ENCODE measurements around the gene CDH20. TPM values are rescaled to one million over a fixed set of nuclear protein-coding genes. Genes with fewer than 3 reads are reported as not detected.
A peak's percentile ranks its signal among the peaks of the same experiment; 100 is the strongest.

CDH20 gene
- total RNA-seq, 2 experiments from 2014 or later, result not detected

DNA sequence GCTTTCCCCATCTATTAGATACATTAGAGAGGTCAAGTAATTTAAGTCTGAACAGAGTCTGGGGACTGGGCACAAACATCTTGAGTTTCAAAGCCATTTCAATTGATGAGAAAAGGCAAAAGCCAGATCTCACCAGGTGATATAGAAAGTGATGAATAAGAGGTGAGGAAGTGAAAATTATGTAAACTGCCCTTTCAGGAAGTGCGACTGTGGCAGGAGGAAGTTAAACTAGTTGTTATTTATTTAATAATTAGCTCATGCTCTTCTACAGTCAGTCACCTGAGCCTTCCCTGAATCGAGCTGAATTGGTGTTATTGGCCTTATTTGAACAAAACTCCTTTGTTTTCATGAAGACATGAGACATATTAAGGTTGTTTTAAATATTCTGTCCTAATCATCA, 115.1 kb downstream of the CDH20 start:
- POLR2A ChIA-PET, result no interaction called here
- DNase-seq (ENCODE audit: low spot score), result peak; percentile 1

DNA sequence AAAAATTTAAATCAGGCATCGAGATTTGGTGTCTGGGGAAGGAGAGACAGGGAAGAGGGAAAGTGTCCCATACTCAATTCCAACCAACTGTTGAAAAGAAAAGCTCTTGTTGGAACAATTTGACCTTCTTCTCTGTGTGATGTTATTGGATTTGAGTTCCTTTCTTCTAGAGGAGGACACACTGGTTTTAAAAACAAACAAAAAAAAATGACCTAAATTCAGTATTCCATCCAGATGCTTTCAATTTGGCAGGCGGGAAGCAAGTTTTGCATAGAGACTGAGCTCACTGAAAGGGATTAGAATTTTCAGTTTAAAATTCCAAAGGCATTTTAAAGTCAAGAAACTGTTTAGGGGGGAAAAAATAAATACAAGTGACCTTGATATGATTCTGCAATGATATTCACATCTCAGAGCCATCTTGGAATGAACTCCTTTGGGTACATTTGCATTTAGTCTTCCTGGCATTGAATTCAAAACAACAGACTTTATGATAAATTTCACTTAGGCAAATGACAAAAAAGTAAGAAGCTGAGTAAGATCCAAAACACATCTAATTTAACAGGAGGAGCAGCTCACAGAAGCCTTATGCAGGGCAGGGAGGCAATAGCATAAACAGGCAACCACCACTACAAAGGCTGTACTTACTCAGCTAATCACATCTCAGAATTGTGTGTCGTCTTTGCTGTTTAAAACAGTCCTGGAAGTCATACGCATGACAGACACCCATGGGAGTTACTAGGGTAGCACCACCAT, 126.8 kb downstream of the CDH20 start:
- Histone ChIP-seq H3K4me2 (ENCODE audit: low read length) (no peak overlapping the region), H3K4me1 (ENCODE audit: insufficient read depth, low read length, poor library complexity, severe bottlenecking) (no peaks in the 10 kb centered on the region), H4K20me1 (ENCODE audit: insufficient read depth, low read length) (no peaks in the 10 kb centered on the region), H2AFZ (ENCODE audit: low read length) (no peak overlapping the region), H3K27ac (ENCODE audit: low read depth, low read length, poor library complexity, severe bottlenecking) (no peak overlapping the region), H3K36me3 (ENCODE audit: insufficient read depth, low read length) (no peaks in the 10 kb centered on the region), H3K9me2 (ENCODE audit: insufficient read depth, low read length) (no peaks in the 10 kb centered on the region), H3K4me3 (ENCODE audit: low read depth, low read length, poor library complexity, severe bottlenecking) (no peak overlapping the region), H3K9me3 (ENCODE audit: low read length) (no peaks in the 10 kb centered on the region), H3K79me2 (ENCODE audit: insufficient read depth, low read depth, low read length) (no peaks in the 10 kb centered on the region)
- BruUV-seq (replicated peaks), result no TSS peak
- intact Hi-C loops (cut with micrococcal nuclease; ENCODE audit: unreplicated experiment), result no loop called here
- no peak for DNase-seq (ENCODE audit: low spot score)
- CTCF ChIA-PET (ENCODE audit: unreplicated experiment), result no interaction called here
- TF ChIP-seq EZH2phosphoT487 (IDR thresholded peaks at IDR 0.05; ENCODE audit: borderline replicate concordance, low read depth, low read length), result no peak
- TF ChIP-seq, protein P1, sequence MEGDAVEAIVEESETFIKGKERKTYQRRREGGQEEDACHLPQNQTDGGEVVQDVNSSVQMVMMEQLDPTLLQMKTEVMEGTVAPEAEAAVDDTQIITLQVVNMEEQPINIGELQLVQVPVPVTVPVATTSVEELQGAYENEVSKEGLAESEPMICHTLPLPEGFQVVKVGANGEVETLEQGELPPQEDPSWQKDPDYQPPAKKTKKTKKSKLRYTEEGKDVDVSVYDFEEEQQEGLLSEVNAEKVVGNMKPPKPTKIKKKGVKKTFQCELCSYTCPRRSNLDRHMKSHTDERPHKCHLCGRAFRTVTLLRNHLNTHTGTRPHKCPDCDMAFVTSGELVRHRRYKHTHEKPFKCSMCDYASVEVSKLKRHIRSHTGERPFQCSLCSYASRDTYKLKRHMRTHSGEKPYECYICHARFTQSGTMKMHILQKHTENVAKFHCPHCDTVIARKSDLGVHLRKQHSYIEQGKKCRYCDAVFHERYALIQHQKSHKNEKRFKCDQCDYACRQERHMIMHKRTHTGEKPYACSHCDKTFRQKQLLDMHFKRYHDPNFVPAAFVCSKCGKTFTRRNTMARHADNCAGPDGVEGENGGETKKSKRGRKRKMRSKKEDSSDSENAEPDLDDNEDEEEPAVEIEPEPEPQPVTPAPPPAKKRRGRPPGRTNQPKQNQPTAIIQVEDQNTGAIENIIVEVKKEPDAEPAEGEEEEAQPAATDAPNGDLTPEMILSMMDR (conservative IDR thresholded peaks at IDR 0.05; ENCODE audit: low read length), result no peak
- POLR2A ChIA-PET, result no interaction called here

More for the DNA sequence above, 115.1 kb downstream of the CDH20 start:
- Histone ChIP-seq H4K20me1 (ENCODE audit: insufficient read depth, low read length) (no peaks in the 10 kb centered on the region), H3K9me2 (ENCODE audit: insufficient read depth, low read length) (no peaks in the 10 kb centered on the region), H3K9me3 (ENCODE audit: low read length) (no peaks in the 10 kb centered on the region), H3K4me3 (ENCODE audit: low read depth, low read length, poor library complexity, severe bottlenecking) (no peak overlapping the region), H3K36me3 (ENCODE audit: insufficient read depth, low read length) (no peaks in the 10 kb centered on the region), H3K27ac (ENCODE audit: low read depth, low read length, poor library complexity, severe bottlenecking) (no peak overlapping the region), H3K4me2 (ENCODE audit: low read length) (no peak overlapping the region), H3K4me1 (ENCODE audit: insufficient read depth, low read length, poor library complexity, severe bottlenecking) (no peaks in the 10 kb centered on the region), H3K79me2 (ENCODE audit: insufficient read depth, low read depth, low read length) (no peaks in the 10 kb centered on the region), H2AFZ (ENCODE audit: low read length) (no peak overlapping the region)
- CTCF ChIA-PET (ENCODE audit: unreplicated experiment), result no interaction called here
- BruUV-seq (replicated peaks), result no TSS peak
- intact Hi-C loops (cut with micrococcal nuclease; ENCODE audit: unreplicated experiment), result no loop called here
- TF ChIP-seq, protein P1 (conservative IDR thresholded peaks at IDR 0.05; ENCODE audit: low read length), result no peak
- no peak for TF ChIP-seq EZH2phosphoT487 (IDR thresholded peaks at IDR 0.05; ENCODE audit: borderline replicate concordance, low read depth, low read length)

DNA sequence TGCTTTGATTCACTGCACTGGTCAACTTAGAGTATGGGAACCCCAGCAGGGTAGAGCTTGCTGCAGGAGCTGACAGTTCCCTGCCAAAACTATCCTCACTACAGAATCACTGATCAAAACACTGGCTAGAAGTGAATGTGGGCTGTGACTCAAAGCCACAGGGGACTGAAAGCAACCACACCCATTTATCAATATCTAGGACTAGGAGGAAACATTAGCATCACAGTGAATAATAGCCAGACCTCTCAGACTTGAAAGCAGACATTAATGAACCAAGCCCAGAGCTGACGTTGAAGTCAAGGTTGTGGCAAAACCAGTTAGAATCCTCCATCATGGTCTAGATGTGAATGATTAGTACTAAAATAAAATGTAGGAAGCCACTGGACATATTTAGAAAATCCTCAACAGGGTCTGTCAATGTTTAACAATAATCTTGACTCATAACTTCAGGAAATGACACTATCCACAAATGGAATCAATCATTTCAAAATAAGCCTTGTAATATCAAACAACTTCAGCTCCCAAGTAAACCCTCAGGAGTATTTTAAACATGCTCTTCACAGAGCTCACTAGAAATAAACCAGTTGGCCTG, 131.4 kb downstream of the CDH20 start:
- CTCF ChIA-PET (ENCODE audit: unreplicated experiment), result no interaction called here

More for the DNA sequence above, 131.4 kb downstream of the CDH20 start:
- H2AFZ ChIP-seq (ENCODE audit: low read length), result no peak overlapping the region
- POLR2A ChIA-PET, result no interaction called here
- no peak overlapping the region for H3K4me3 ChIP-seq (ENCODE audit: low read depth, low read length, poor library complexity, severe bottlenecking)
- no peaks in the 10 kb centered on the region for H4K20me1 ChIP-seq (ENCODE audit: insufficient read depth, low read length)
- H3K36me3 ChIP-seq (ENCODE audit: insufficient read depth, low read length), result no peaks in the 10 kb centered on the region
- no peaks in the 10 kb centered on the region for H3K9me2 ChIP-seq (ENCODE audit: insufficient read depth, low read length)
- no peaks in the 10 kb centered on the region for H3K79me2 ChIP-seq (ENCODE audit: insufficient read depth, low read depth, low read length)
- H3K4me1 ChIP-seq (ENCODE audit: insufficient read depth, low read length, poor library complexity, severe bottlenecking), result no peaks in the 10 kb centered on the region
- H3K27ac ChIP-seq (ENCODE audit: low read depth, low read length, poor library complexity, severe bottlenecking), result no peak overlapping the region
- no peak overlapping the region for H3K4me2 ChIP-seq (ENCODE audit: low read length)
- TF ChIP-seq, protein P1 (conservative IDR thresholded peaks at IDR 0.05; ENCODE audit: low read length), result no peak
- TF ChIP-seq EZH2phosphoT487 (IDR thresholded peaks at IDR 0.05; ENCODE audit: borderline replicate concordance, low read depth, low read length), result no peak
- no peaks in the 10 kb centered on the region for H3K9me3 ChIP-seq (ENCODE audit: low read length)
- intact Hi-C loops (cut with micrococcal nuclease; ENCODE audit: unreplicated experiment), result no loop called here
- no TSS peak for BruUV-seq (replicated peaks)
- DNase-seq (ENCODE audit: low spot score), result no peak
